Eye (tissue), 1 donor: ENCODE measurements around the gene ELP5.
A peak's percentile ranks its signal among the peaks of the same experiment; 100 is the strongest.

Experiments
- DNase-seq: peaks from one replicate; pipeline ENCODE4 v3.0.0-alpha.2; 2015

Gene ELP5

GRCh38 chr17:7219229-7219811 lies 32.7 kb upstream of the ELP5 start:
- DNase-seq, result no peak

- peak; percentile 94 for DNase-seq
These were observed 32.0 kb upstream of the ELP5 start, which contains the start of the genes ACADVL and DLG4 for GRCh38 chr17:7219812-7220592. Gene ACADVL, plus strand, starts transcription at chr17:7219938. Its CDS starts 47 bp downstream, at chr17:7219985. Gene DLG4, minus strand, starts transcription at chr17:7219836.

- peak; percentile 59 for DNase-seq
These were observed 31.3 kb upstream of the ELP5 start for GRCh38 chr17:7220593-7221277.

DNA sequence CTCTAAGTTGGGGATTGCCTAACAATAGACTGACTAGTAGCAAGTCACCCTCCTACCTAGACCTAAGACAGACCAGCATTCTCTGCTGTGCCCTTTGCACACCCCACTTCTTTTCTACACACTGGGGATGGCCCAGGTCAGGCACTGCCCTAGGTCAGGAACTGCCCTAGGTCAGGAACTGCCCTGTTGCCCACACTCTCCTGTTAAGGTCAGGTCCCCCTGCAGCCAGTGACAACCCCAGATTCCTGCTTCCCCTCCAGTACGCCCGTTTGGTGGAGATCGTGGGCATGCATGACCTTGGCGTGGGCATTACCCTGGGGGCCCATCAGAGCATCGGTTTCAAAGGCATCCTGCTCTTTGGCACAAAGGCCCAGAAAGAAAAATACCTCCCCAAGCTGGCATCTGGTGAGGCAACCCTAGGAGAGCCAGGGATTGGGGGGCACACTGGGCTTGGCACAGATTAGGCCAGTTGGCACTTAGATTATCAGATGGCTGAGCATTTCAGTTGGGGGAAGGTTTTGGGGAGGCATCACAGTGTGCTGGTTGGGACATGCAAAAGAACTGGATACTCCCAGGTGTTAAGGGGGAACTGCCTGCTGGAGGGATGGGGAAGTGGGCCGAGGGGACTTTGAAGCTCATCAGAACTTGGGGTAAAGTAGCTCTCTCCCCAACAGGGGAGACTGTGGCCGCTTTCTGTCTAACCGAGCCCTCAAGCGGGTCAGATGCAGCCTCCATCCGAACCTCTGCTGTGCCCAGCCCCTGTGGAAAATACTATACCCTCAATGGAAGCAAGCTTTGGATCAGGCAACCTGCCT lies 30.5 kb upstream of the ELP5 start:
- DNase-seq, result no peak

- no peak for DNase-seq
These were observed 29.7 kb upstream of the ELP5 start for GRCh38 chr17:7222093-7222971.

DNA sequence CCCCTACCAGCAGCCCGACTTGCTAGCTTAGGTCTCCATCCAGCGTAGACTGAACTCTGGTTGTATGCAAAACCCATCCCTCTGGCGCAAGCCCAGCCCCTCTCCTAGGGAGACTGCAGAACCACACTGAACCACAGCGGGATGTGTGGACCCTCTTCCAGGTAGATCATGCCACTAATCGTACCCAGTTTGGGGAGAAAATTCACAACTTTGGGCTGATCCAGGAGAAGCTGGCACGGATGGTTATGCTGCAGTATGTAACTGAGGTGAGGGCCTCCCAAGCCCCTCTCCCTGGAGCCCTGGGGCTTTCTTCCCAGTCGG lies 29.1 kb upstream of the ELP5 start:
- DNase-seq, result no peak

GRCh38 chr17:7223375-7223774 lies 28.6 kb upstream of the ELP5 start:
- no peak for DNase-seq

DNA sequence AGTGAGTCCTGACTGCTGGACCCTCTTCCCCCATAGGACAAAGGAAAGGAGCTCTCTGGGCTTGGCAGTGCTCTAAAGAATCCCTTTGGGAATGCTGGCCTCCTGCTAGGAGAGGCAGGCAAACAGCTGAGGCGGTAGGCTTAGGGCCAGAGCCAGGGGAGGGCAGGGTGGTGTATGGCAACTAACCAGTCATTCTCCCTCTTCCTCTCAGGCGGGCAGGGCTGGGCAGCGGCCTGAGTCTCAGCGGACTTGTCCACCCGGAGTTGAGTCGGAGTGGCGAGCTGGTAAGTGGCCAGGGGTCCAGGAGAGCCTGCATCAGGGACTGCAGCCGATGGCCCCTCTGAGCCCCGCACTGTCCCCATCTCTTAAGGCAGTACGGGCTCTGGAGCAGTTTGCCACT lies 27.9 kb upstream of the ELP5 start:
- no peak for DNase-seq

GRCh38 chr17:7224661-7225111 lies 27.3 kb upstream of the ELP5 start:
- no peak for DNase-seq

DNA sequence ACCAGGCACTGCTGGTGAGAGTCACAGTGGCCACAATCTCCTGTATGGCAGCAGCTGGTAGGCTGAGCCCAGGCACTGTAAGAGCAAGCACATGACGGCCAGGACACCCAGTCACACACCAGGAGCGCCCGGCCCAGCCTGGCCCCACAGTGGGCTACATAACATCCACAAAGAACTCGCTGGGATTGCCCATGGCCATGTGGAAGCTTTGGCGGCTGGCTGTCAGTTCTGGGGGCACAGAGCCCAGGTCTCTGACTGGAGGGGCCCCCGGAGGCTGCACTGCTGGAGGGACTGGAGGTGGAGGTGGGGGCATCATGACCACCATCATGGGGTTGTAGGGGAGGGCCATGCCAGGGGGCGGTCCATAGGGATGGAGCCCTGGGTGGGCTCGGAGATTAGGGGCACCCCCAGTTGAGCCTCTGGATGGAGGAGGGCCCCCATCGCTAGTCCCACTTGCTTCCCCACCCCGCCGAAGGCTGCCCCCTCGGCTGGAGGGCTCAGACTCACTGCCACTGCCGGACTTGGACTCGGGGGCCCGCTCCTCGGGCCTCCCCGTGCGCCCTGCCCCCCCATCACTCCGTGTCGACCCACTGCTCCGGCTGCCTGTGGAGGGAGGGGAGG lies 26.2 kb upstream of the ELP5 start:
- DNase-seq, result no peak

DNA sequence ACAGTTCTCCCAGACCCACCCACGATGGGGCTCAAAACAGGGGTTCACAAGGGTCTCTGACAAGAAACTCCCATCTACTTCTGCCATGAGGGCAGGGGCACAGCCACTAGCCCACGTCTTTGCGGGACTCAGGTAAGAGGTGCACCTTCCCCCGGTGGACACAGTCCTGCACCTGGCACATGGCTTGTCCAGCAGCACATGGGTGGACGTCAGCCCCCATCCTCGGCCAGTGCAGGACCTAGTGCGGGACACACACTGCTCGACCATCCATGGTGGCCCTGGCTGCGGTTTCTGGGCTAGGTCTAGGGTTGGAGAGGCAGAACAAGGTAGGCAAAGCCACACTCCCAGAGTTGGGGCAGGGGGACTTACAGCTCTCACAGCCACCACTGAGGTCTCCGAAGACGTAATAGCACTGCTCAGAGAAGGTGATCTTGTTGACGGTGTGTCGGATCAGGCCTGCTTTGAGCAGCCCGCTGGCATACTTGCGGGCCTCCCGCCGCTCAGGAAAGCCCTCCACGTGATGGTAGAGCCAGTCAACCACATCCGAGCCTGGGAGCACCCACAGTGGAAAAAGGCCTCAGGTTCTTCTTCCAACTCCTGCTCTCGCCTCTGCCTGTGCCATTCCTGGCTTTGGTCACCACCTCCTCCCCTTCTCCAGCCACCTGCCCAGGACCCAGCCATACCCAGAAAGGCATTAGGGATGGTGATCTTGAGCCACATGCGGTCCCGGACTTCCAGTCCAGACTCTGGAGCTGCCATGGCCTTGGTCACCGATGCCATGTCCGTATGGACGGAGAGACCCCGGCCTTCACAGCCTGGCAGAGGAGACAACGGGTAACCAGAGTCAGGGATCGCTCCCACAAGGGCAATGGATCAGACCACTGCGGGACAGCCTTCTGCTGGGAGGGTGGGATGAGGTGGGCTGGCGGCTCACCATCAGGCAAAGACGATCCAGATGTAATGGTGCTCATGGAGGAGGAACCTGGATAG lies 25.0 kb upstream of the ELP5 start:
- no peak for DNase-seq

- DNase-seq, result no peak
These were observed 23.1 kb upstream of the ELP5 start for GRCh38 chr17:7228920-7229319.

DNA sequence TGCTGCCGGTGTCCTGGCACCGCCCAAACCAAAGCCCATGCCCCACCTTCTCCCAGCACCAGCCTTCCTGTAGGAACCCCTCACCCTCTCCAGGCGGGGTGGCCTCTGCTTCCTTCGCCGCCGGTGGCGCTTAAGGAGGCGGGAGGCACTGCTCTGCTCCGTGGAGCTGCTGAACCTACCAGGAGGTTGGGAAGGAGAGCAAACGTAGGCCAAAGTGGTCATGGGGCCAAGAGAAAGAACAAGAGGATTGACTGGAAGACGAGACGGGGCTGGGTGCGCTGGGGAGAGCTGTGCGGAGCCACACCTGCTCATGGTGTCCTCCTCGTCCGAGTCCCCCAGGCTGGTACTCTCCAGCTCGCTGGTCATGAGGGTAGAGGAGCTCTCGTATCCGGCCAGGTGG lies 22.5 kb upstream of the ELP5 start:
- DNase-seq, result no peak

- no peak for DNase-seq
These were observed 19.9 kb upstream of the ELP5 start for GRCh38 chr17:7232114-7232513.

GRCh38 chr17:7233701-7234082 lies 18.3 kb upstream of the ELP5 start:
- DNase-seq, result no peak

- peak; percentile 97 for DNase-seq
These were observed 17.7 kb upstream of the ELP5 start, which contains the start of gene DVL2 for GRCh38 chr17:7234083-7234951. Gene DVL2, minus strand, starts transcription at chr17:7234517. Its CDS starts 255 bp downstream, at chr17:7234262.

DNA sequence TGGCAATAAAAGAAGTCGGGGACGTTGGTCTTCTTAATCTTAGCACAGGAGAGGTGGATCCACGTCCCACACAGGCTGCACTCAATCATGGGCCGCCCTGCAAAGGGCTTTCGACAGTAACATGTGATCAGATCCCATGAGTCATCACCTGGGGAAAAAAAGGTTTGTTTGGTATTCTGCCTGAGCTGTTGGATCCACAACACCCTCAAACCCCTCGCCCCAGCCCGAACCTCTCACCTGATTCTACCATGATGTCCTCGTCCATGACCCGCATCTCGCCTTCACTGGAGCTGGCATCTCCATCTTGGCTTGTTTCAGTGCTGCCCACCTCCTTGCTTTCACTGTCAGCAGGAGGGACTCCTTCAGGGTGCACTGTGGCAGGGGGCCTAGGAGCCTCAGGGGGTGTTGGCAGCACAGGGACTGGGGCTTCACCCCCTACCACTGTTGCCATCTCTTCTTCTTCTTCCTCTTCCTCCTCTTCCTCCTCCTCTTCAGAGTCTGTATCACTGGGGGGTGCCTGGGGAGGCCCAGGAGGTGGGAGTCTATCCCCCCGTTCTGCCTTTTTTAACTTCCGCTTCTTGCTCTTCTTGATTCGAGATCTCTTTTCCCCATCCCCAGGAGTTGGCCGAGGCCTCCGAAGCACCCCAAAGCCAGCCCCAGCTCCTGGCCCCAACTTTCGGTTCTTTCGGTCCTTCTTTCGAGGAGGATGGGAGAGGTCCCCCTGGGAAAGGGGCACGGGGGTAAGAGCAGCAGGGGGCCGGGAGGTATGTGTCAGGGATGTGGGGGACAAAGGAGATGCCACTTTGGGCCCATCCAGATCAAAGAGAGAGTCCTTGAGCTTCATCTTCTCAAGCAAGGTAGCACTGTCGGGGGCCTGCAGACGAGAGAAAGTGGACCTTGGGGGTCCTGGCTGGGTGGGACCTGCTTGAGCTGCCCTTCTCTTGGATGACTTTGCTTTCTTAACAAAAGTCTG lies 16.0 kb upstream of the ELP5 start:
- DNase-seq, result no peak

DNA sequence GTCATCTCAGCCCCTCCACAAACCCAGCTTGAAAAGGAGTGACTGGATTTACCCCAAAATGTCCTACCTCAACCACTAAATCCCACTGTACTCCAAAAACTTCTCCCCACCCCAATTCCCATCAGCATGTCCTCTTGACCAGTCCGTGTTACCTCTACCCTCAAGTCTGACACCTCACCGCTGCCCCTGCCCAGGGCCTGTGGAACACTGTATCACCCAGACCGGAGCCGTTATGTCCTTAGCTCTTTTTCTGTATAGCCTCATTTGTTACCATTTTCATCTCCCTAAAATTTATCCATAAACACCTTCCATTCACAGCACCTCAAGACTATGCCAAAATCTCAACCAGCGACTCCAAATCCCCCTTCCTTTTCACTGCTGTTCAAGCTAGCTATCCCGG lies 15.2 kb upstream of the ELP5 start:
- DNase-seq, result no peak
